Liver (tissue), 9 donors: Measurements from ENCODE around the gene PCDHGA12. TPM values are rescaled to one million over a fixed set of nuclear protein-coding genes. Genes with fewer than 3 reads are reported as not detected.
"Not testable (repeated sequence)": the region's sequence is repeated elsewhere in the genome, so short reads cannot be mapped to it uniquely, and the experiment has no call there.

Experiments used
- DNase-seq: peaks from one replicate; pipeline ENCODE4 v3.0.0-alpha.2; 2017; ENCODE audit warnings: low spot score
- H3K27ac ChIP-seq, 2 donors: one replicate each; pipeline ENCODE4 v1.7.0; 2013; ENCODE audit warnings: inconsistent platforms in 2 of 2, low read length in 2 of 2, control low read depth in 1 of 2, low read depth in 1 of 2, mild to moderate bottlenecking in 1 of 2
- H3K27me3 ChIP-seq, 4 donors: one replicate each; pipeline versions ENCODE4 v1.6.1 to v1.7.0; 2013; ENCODE audit warnings: low read length in 3 of 4, inconsistent platforms in 1 of 4, mild to moderate bottlenecking in 1 of 4, moderate library complexity in 1 of 4; ENCODE audit not compliant: control insufficient read depth in 4 of 4, insufficient read depth in 4 of 4
- H3K36me3 ChIP-seq, 4 donors: one replicate each; pipeline versions ENCODE4 v1.6.1 to v1.7.0; 2013; ENCODE audit warnings: low read length in 3 of 4, mild to moderate bottlenecking in 3 of 4, low read depth in 1 of 4, moderate library complexity in 1 of 4; ENCODE audit not compliant: control insufficient read depth in 4 of 4, insufficient read depth in 3 of 4
- H3K4me1 ChIP-seq, 4 donors: one replicate each; pipeline versions ENCODE4 v1.6.1 to v1.7.0; 2013; ENCODE audit warnings: low read length in 3 of 4, mild to moderate bottlenecking in 3 of 4, moderate library complexity in 1 of 4; ENCODE audit not compliant: control insufficient read depth in 4 of 4, insufficient read depth in 4 of 4
- H3K4me3 ChIP-seq, 3 donors: one replicate each; pipeline versions ENCODE4 v1.6.1 to v1.7.0; 2013; ENCODE audit warnings: low read length in 3 of 3, control low read depth in 1 of 3, low read depth in 1 of 3, mild to moderate bottlenecking in 1 of 3
- H3K9ac ChIP-seq, 2 donors: one replicate each; pipeline ENCODE4 v1.7.0; 2013; ENCODE audit warnings: low read length in 2 of 2, mild to moderate bottlenecking in 2 of 2, moderate library complexity in 2 of 2, control low read depth in 1 of 2, low read depth in 1 of 2
- H3K9me3 ChIP-seq, 4 donors: one replicate each; pipeline versions ENCODE4 v1.6.1 to v1.7.0; 2013; ENCODE audit warnings: low read length in 3 of 4; ENCODE audit not compliant: control insufficient read depth in 4 of 4
- FOXA1 ChIP-seq: IDR thresholded peaks from 2 replicates; pipeline ENCODE4 v1.6.1; 2016; ENCODE audit warnings: antibody characterized with exemption
- RAD21 ChIP-seq, 2 donors: IDR thresholded peaks; 2 replicates each; pipeline ENCODE4 v1.6.1; 2016; ENCODE audit warnings: antibody characterized with exemption in 2 of 2, mild to moderate bottlenecking in 2 of 2
- YY1 ChIP-seq: IDR thresholded peaks from 2 replicates; pipeline ENCODE4 v1.6.1; 2016; ENCODE audit warnings: antibody characterized with exemption, mild to moderate bottlenecking
- WGBS: extraction: QIAGEN DNeasy Blood & Tissue Kit; methylation state at CpG from one replicate; pipeline ENCODE4 v1.1.7; 2013; 5-methylcytosine and 5-hydroxymethylcytosine counted together
- polyA plus RNA-seq, 2 donors: library from polyadenylated mRNA; stranded (reverse) in 1 of 2; unstranded in 1 of 2; fragments of 200-250 nt in 1 of 2; fragments of >200 nt in 1 of 2; fragmentation: Nextera tagmentation in 1 of 2; extraction: Ambion mirVana in 1 of 2; gene quantifications; one replicate each; pipeline versions ENCODE4 v1.2.1 to v1.2.3, GENCODE V29; 2013 to 2015
- total RNA-seq, 2 donors: library from RNA; depleted of rRNA; stranded (reverse); fragments of >200 nt; gene quantifications; one replicate each; pipeline ENCODE4 v1.2.3, GENCODE V29; 2014
- TF ChIP-seq, protein P1 (sequence below): IDR thresholded peaks from 2 replicates; pipeline ENCODE4 v1.6.1; 2016; ENCODE audit warnings: antibody characterized with exemption
- TF ChIP-seq, protein P2 (sequence below): fragments of 150-350 bp; IDR thresholded peaks from 2 replicates; pipeline ENCODE4 v1.5.1; 2017; ENCODE audit warnings: improper control_type of control experiment, low read depth, low read length; ENCODE audit not compliant: missing input control
- TF ChIP-seq, protein P3 (sequence below): IDR thresholded peaks from 2 replicates; pipeline ENCODE4 v1.6.1; 2016; ENCODE audit warnings: antibody characterized with exemption
- donor health status: healthy.
- donor health status: healthy.
- donor health status: healthy.
- donor health status: healthy.
- donor health status: healthy.

Gene PCDHGA12
- total and polyA plus RNA-seq, 4 donors: 0.37 to 1.9 (median 0.56) TPM

DNA sequence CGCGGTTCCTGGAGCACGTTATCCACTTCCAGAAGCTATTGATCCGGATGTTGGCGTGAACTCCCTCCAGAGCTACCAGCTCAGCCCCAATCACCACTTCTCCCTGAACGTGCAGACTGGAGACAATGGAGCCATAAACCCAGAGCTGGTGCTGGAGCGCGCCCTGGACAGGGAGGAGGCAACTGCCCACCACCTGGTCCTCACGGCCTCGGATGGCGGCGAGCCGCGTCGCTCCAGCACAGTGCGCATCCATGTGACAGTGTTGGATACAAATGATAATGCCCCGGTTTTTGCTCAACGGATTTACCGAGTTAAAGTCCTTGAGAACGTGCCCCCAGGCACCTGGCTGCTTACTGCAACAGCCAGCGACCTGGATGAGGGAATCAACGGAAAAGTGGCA is 26.9 kb upstream of the PCDHGA12 start:
- Histone ChIP-seq H3K9ac (no peak overlapping the region), H3K4me1 (peaks cover 0 to 4% (median 0%) of the 10 kb centered on the region in 4 donors), H3K36me3 (no peaks in the 10 kb centered on the region), H3K9me3 (peaks cover 16 to 63% (median 36%) of the 10 kb centered on the region in 4 donors), H3K27me3 (peaks cover 0 to 3% (median 0%) of the 10 kb centered on the region in 4 donors), H3K27ac (no peak overlapping the region), H3K4me3 (peak overlapping the region in 2 of 3 donors; percentile 27 to 63)
- 27% methylated on average over 22 of the region's 22 CpGs for WGBS
- TF ChIP-seq, protein P1, sequence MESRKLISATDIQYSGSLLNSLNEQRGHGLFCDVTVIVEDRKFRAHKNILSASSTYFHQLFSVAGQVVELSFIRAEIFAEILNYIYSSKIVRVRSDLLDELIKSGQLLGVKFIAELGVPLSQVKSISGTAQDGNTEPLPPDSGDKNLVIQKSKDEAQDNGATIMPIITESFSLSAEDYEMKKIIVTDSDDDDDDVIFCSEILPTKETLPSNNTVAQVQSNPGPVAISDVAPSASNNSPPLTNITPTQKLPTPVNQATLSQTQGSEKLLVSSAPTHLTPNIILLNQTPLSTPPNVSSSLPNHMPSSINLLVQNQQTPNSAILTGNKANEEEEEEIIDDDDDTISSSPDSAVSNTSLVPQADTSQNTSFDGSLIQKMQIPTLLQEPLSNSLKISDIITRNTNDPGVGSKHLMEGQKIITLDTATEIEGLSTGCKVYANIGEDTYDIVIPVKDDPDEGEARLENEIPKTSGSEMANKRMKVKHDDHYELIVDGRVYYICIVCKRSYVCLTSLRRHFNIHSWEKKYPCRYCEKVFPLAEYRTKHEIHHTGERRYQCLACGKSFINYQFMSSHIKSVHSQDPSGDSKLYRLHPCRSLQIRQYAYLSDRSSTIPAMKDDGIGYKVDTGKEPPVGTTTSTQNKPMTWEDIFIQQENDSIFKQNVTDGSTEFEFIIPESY: no peak
- TF ChIP-seq RAD21 (IDR thresholded peaks at IDR 0.05): no peak
- TF ChIP-seq YY1: no peak
- TF ChIP-seq FOXA1: no peak
- DNase-seq: no peak

DNA sequence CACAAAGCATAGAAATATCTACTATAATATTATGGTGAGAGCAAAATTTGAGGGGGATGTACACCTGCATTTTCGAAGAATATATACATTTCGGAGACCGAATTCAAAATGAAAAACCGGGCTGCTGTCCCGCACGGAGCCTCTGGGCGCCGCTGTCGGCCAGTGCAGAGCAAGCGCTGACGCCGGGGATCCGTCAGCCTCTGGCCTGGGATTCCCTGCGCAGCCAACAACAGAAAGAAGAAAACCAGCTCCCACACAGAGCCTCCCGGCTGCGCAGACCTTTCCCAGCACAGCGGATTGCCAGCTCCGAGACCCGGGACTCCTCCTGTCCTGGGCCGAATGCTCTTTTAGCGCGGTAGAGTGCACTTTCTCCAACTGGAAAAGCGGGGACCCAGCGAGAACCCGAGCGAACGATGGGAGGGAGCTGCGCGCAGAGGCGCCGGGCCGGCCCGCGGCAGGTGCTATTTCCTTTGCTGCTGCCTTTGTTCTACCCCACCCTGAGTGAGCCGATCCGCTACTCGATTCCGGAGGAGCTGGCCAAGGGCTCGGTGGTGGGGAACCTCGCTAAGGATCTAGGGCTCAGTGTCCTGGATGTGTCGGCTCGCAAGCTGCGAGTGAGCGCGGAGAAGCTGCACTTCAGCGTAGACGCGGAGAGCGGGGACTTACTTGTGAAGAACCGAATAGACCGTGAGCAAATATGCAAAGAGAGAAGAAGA is 22.4 kb upstream of the PCDHGA12 start, which contains the start of gene PCDHGB6:
Gene PCDHGB6, plus strand, starts transcription at position 232 of the 716 bp plus-strand sequence. Its CDS starts 182 bp downstream, at position 414.
- TF ChIP-seq, protein P2, sequence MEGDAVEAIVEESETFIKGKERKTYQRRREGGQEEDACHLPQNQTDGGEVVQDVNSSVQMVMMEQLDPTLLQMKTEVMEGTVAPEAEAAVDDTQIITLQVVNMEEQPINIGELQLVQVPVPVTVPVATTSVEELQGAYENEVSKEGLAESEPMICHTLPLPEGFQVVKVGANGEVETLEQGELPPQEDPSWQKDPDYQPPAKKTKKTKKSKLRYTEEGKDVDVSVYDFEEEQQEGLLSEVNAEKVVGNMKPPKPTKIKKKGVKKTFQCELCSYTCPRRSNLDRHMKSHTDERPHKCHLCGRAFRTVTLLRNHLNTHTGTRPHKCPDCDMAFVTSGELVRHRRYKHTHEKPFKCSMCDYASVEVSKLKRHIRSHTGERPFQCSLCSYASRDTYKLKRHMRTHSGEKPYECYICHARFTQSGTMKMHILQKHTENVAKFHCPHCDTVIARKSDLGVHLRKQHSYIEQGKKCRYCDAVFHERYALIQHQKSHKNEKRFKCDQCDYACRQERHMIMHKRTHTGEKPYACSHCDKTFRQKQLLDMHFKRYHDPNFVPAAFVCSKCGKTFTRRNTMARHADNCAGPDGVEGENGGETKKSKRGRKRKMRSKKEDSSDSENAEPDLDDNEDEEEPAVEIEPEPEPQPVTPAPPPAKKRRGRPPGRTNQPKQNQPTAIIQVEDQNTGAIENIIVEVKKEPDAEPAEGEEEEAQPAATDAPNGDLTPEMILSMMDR: peak; percentile 76
- TF ChIP-seq RAD21 (IDR thresholded peaks at IDR 0.05): peak; percentile 74 to 80
- H3K27me3 ChIP-seq, H3K27ac ChIP-seq, H3K4me1 ChIP-seq, H3K9ac ChIP-seq, H3K36me3 ChIP-seq: not testable (repeated sequence)
- peak; percentile 58 for DNase-seq
- 12% methylated on average over 50 of the region's 51 CpGs for WGBS
- Histone ChIP-seq H3K4me3 (peak within 1 kb of the TSS; percentile 40 to 73 (median 49)), H3K9me3 (peaks cover 17 to 57% (median 30%) of the 10 kb centered on the region in 4 donors)

DNA sequence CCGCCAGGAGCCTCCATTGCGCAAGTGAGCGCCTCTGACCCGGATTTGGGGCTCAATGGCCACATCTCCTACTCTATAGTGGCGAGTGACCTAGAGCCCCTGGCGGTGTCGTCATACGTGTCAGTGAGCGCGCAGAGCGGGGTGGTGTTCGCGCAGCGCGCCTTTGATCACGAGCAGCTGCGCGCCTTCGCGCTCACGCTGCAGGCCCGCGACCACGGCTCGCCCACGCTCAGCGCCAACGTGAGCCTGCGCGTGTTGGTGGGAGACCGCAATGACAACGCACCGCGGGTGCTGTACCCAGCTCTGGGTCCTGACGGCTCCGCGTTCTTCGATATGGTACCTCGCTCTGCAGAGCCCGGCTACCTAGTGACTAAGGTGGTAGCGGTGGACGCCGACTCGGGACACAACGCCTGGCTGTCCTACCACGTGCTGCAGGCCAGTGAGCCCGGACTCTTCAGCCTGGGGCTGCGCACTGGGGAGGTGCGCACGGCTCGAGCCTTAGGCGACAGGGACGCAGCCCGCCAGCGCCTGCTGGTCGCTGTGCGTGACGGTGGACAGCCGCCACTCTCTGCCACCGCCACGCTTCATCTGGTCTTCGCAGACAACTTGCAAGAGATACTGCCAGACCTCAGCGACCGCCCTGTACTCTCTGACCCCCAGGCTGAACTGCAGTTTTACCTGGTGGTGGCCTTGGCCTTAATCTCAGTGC is 20.6 kb upstream of the PCDHGA12 start:
- Histone ChIP-seq H3K9me3 (peaks cover 19 to 59% (median 29%) of the 10 kb centered on the region in 4 donors), H3K27ac (no peak overlapping the region), H3K4me1 (peaks cover 0 to 6% (median 2%) of the 10 kb centered on the region in 4 donors), H3K27me3 (peaks cover 0 to 2% (median 0%) of the 10 kb centered on the region in 4 donors), H3K36me3 (no peaks in the 10 kb centered on the region), H3K9ac (no peak overlapping the region), H3K4me3 (peak overlapping the region in 2 of 3 donors; percentile 37 to 73)
- 39% methylated on average over 64 of the region's 64 CpGs for WGBS
- TF ChIP-seq, protein P3, sequence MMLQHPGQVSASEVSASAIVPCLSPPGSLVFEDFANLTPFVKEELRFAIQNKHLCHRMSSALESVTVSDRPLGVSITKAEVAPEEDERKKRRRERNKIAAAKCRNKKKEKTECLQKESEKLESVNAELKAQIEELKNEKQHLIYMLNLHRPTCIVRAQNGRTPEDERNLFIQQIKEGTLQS: no peak
- no peak for DNase-seq
